IMR-90 (cell line): ENCODE data around the gene SLC38A1. TPM values are rescaled to one million over a fixed set of nuclear protein-coding genes. Genes with fewer than 3 reads are reported as not detected.

Experiments
- ATAC-seq: fragments of 200-7000 bp; cut with Tn5 transposase; 2 replicates; pipeline ENCODE4 v1.9.1; 2020; ENCODE audit warnings: low read depth, mild to moderate bottlenecking, moderate library complexity
- BruUV-seq: library from RNA; stranded (reverse); fragments of 400-500 nt; replicated peaks from 2 replicates; lab custom pipeline; 2021; lab: Mats Ljungman, UMichigan
- CTCF ChIA-PET: fragments of 300-600 bp; formaldehyde crosslinking; extraction: SDS; loops from one replicate; lab custom pipeline; 2021; ENCODE audit warnings: antibody characterized with exemption; lab: Yijun Ruan, JAX
- POLR2A ChIA-PET: fragments of 300-600 bp; sonication (Branson Sonifier 250); formaldehyde crosslinking; loops from one replicate; lab custom pipeline; 2022; ENCODE audit warnings: antibody characterized with exemption; ENCODE audit not compliant: unreplicated experiment; lab: Charles Lee
- DNase-seq: peaks from one replicate; pipeline ENCODE4 v3.0.0; 2013
- H2AFZ ChIP-seq: replicated peaks from 2 replicates; pipeline ENCODE3; 2013; ENCODE audit warnings: low read length, mild to moderate bottlenecking; ENCODE audit not compliant: poor library complexity
- H2AK5ac ChIP-seq: 2 replicates; pipeline ENCODE4 v1.6.1; 2013; ENCODE audit warnings: low read depth, low read length, inconsistent platforms
- H2AK9ac ChIP-seq: replicated peaks from 2 replicates; pipeline ENCODE3; 2013; ENCODE audit warnings: mild to moderate bottlenecking, low read depth, low read length, moderate library complexity; ENCODE audit not compliant: poor library complexity
- H2BK120ac ChIP-seq: 2 replicates; pipeline ENCODE4 v1.6.1; 2013; ENCODE audit warnings: low read depth, low read length, inconsistent platforms
- H2BK15ac ChIP-seq: 3 replicates; pipeline ENCODE4 v1.6.1; 2013; ENCODE audit warnings: low read depth, low read length, inconsistent platforms
- H2BK20ac ChIP-seq: 2 replicates; pipeline ENCODE4 v1.6.1; 2013; ENCODE audit warnings: low read depth, mild to moderate bottlenecking, inconsistent platforms, low read length, moderate library complexity
- H2BK5ac ChIP-seq: 2 replicates; pipeline ENCODE4 v1.6.1; 2013; ENCODE audit warnings: mild to moderate bottlenecking, low read depth, low read length, inconsistent platforms; ENCODE audit not compliant: poor library complexity, severe bottlenecking
- H3K14ac ChIP-seq: replicated peaks from 2 replicates; pipeline ENCODE4 v1.6.1; 2013; ENCODE audit warnings: low read depth, low read length, inconsistent platforms
- H3K18ac ChIP-seq: 2 replicates; pipeline ENCODE4 v1.6.1; 2013; ENCODE audit warnings: low read depth, low read length, control low read depth
- H3K23ac ChIP-seq: 2 replicates; pipeline ENCODE4 v1.6.1; 2013; ENCODE audit warnings: low read depth, low read length, inconsistent platforms
- H3K27ac ChIP-seq: 2 replicates; pipeline ENCODE4 v1.5.1; 2013; ENCODE audit warnings: mild to moderate bottlenecking, control low read depth, low read length; ENCODE audit not compliant: insufficient read depth
- H3K27me3 ChIP-seq: 2 replicates; pipeline ENCODE4 v1.6.1; 2013; ENCODE audit warnings: low read length; ENCODE audit not compliant: control insufficient read depth, insufficient read depth
- H3K36me3 ChIP-seq: 2 replicates; pipeline ENCODE4 v1.6.1; 2013; ENCODE audit warnings: low read length, mixed read lengths; ENCODE audit not compliant: control insufficient read depth, insufficient read depth
- H3K4ac ChIP-seq: 2 replicates; pipeline ENCODE4 v1.6.1; 2013; ENCODE audit warnings: low read depth, low read length, inconsistent platforms
- H3K4me1 ChIP-seq: 2 replicates; pipeline ENCODE4 v1.6.1; 2013; ENCODE audit warnings: low read length, mixed read lengths; ENCODE audit not compliant: control insufficient read depth, insufficient read depth
- H3K4me2 ChIP-seq: 2 replicates; pipeline ENCODE4 v1.6.1; 2013; ENCODE audit warnings: low read depth, mild to moderate bottlenecking, control low read depth, low read length, moderate library complexity
- H3K4me3 ChIP-seq: 2 replicates; pipeline ENCODE4 v1.5.1; 2013; ENCODE audit warnings: low read depth, mild to moderate bottlenecking, control low read depth, low read length, moderate library complexity; ENCODE audit not compliant: insufficient read depth
- H3K56ac ChIP-seq: 2 replicates; pipeline ENCODE4 v1.6.1; 2013; ENCODE audit warnings: low read length, inconsistent platforms; ENCODE audit not compliant: insufficient read depth; ENCODE audit errors: extremely low read depth
- H3K79me1 ChIP-seq, 2 experiments: 2 replicates each; pipeline ENCODE4 v1.6.1; 2013; ENCODE audit warnings: low read length in 2 of 2, inconsistent platforms in 1 of 2, low read depth in 1 of 2
- H3K9ac ChIP-seq: 2 replicates; pipeline ENCODE4 v1.6.1; 2013; ENCODE audit warnings: low read depth, low read length, control low read depth
- H3K9me1 ChIP-seq: 2 replicates; pipeline ENCODE4 v1.6.1; 2013; ENCODE audit warnings: low read length, inconsistent platforms; ENCODE audit not compliant: insufficient read depth
- H3K9me3 ChIP-seq: 2 replicates; pipeline ENCODE4 v1.6.1; 2013; ENCODE audit warnings: low read length; ENCODE audit not compliant: control insufficient read depth, insufficient read depth
- H4K20me1 ChIP-seq: 2 replicates; pipeline ENCODE4 v1.6.1; 2013; ENCODE audit warnings: low read length, inconsistent platforms; ENCODE audit not compliant: insufficient read depth
- H4K5ac ChIP-seq: 2 replicates; pipeline ENCODE4 v1.6.1; 2013; ENCODE audit warnings: mild to moderate bottlenecking, low read depth, low read length, control low read depth
- H4K8ac ChIP-seq, 2 experiments: 2 replicates each; pipeline ENCODE4 v1.6.1; 2013; ENCODE audit warnings: low read depth in 2 of 2, low read length in 2 of 2, control low read depth in 1 of 2, inconsistent platforms in 1 of 2
- H4K91ac ChIP-seq: 2 replicates; pipeline ENCODE4 v1.6.1; 2013; ENCODE audit warnings: low read depth, low read length, inconsistent platforms; ENCODE audit not compliant: insufficient read depth
- CHD1 ChIP-seq: IDR thresholded peaks from 2 replicates; pipeline ENCODE4 v1.6.1; 2012; ENCODE audit warnings: low read depth, low read length, improper control_type of control experiment
- MAFK ChIP-seq: IDR thresholded peaks from 2 replicates; pipeline ENCODE4 v1.6.1; 2012; ENCODE audit warnings: low read depth, low read length, improper control_type of control experiment
- MAZ ChIP-seq: IDR thresholded peaks from 2 replicates; pipeline ENCODE4 v1.6.1; 2012; ENCODE audit warnings: low read depth, mild to moderate bottlenecking, low read length, improper control_type of control experiment, moderate library complexity, borderline replicate concordance
- POLR2A ChIP-seq: IDR thresholded peaks from 2 replicates; pipeline ENCODE4 v1.6.1; 2012; ENCODE audit warnings: mild to moderate bottlenecking, low read depth, low read length
- RAD21 ChIP-seq: IDR thresholded peaks from 2 replicates; pipeline ENCODE4 v1.6.1; 2012; ENCODE audit warnings: low read length, improper control_type of control experiment
- USF2 ChIP-seq: fragments of 150-350 bp; IDR thresholded peaks from 2 replicates; pipeline ENCODE4 v1.6.1; 2017; ENCODE audit warnings: mild to moderate bottlenecking, antibody characterized with exemption, low read length, low read depth
- dilution Hi-C: fragments of 300-500 bp; cut with HindIII; formaldehyde crosslinking; loops from one replicate; pipeline ENCODE4 v1.14.3; 2018; ENCODE audit warnings: low sequenced_read_pairs; ENCODE audit not compliant: unreplicated experiment
- in situ Hi-C: fragments of 300-500 bp; cut with MboI; formaldehyde crosslinking; loops from 3 replicates; pipeline ENCODE4 v1.14.3; 2019; ENCODE audit warnings: low sequenced_read_pairs, inconsistent platforms, mixed read lengths
- intact Hi-C: fragments of 100-400 bp; cut with micrococcal nuclease; formaldehyde crosslinking; loops from 2 replicates; pipeline ENCODE4 v1.10.0; 2022
- polyA plus RNA-seq, 3 experiments: library from polyadenylated mRNA; depleted of rRNA; stranded (reverse); fragments of >200 nt; gene quantifications; 2 replicates each; pipeline ENCODE4 v1.2.3, GENCODE V29; 2012; ENCODE audit warnings: low replicate concordance in 1 of 3
- total RNA-seq: library from RNA; depleted of rRNA; stranded (reverse); fragments of >200 nt; gene quantifications from 2 replicates; pipeline ENCODE4 v1.2.3, GENCODE V29; 2012

Gene SLC38A1
- total and polyA plus RNA-seq, 2 of the 4 experiments (the other 2 are of a cell fraction): 22.8 to 61.5 TPM

GRCh38 chr12:46244997-46245396 is 23.8 kb downstream of the SLC38A1 start:
- ATAC-seq: no peak
- CTCF ChIA-PET: no interaction called here

More at GRCh38 chr12:46244997-46245396, 23.8 kb downstream of the SLC38A1 start:
- peaks cover 37 to 66% of the 10 kb centered on the region in 2 experiments for H3K79me1 ChIP-seq
- no peaks in the 10 kb centered on the region for H3K4me1 ChIP-seq
- H3K9me1 ChIP-seq: peaks cover 11% of the 10 kb centered on the region
- no peak overlapping the region for H3K56ac ChIP-seq
- no peak overlapping the region for H3K18ac ChIP-seq
- H3K27me3 ChIP-seq: no peaks in the 10 kb centered on the region
- H4K5ac ChIP-seq: no peak overlapping the region
- no peak overlapping the region for H2AFZ ChIP-seq
- H3K4me2 ChIP-seq: no peak overlapping the region
- no peak overlapping the region for H2BK5ac ChIP-seq
- H2BK15ac ChIP-seq: no peak overlapping the region
- no peaks in the 10 kb centered on the region for H3K9me3 ChIP-seq
- H3K36me3 ChIP-seq: peaks cover 19% of the 10 kb centered on the region
- BruUV-seq: no TSS peak
- in situ Hi-C loops (no loop called here), dilution Hi-C loops (no loop called here), intact Hi-C loops (no loop called here)
- no peak overlapping the region for H2AK9ac ChIP-seq
- H3K4me3 ChIP-seq: no peak overlapping the region
- no peak overlapping the region for H3K14ac ChIP-seq
- H2AK5ac ChIP-seq: no peak overlapping the region
- H2BK120ac ChIP-seq: no peak overlapping the region
- no peak overlapping the region for H4K8ac ChIP-seq
- POLR2A ChIA-PET: interaction anchor here (0.6 kb wide), 1 partner anchor 1151 kb away, joined by 3 read pairs; no protein-coding TSS in a partner anchor
- H4K91ac ChIP-seq: no peak overlapping the region
- H3K27ac ChIP-seq: no peak overlapping the region
- no peak for TF ChIP-seq MAFK
- no peak for TF ChIP-seq CHD1
- TF ChIP-seq MAZ: no peak
- TF ChIP-seq USF2: no peak
- TF ChIP-seq POLR2A: no peak
- TF ChIP-seq RAD21: no peak
- H3K9ac ChIP-seq: no peak overlapping the region
- no peak for DNase-seq
- H2BK20ac ChIP-seq: no peak overlapping the region
- H4K20me1 ChIP-seq: peaks cover 63% of the 10 kb centered on the region
- no peak overlapping the region for H3K23ac ChIP-seq
- H3K4ac ChIP-seq: no peak overlapping the region
